Liver (tissue), 3 donors: ENCODE measurements around the gene ZNF639.

Experiments used
- CTCF ChIP-seq: fragments of 150-350 bp; IDR thresholded peaks from 2 replicates; pipeline ENCODE4 v1.5.1; 2017; ENCODE audit warnings: improper control_type of control experiment, low read depth, low read length; ENCODE audit not compliant: missing input control
- EGR1 ChIP-seq, 2 donors: IDR thresholded peaks; 2 replicates each; pipeline ENCODE4 v1.6.1; 2016 to 2018; ENCODE audit warnings: antibody characterized with exemption in 2 of 2, low read depth in 2 of 2
- FOXA1 ChIP-seq: IDR thresholded peaks from 2 replicates; pipeline ENCODE4 v1.6.1; 2016; ENCODE audit warnings: antibody characterized with exemption
- GABPA ChIP-seq, 2 donors: IDR thresholded peaks in 1 of 2; conservative IDR thresholded peaks in 1 of 2; 2 replicates each; pipeline ENCODE4 v1.6.1; 2016; ENCODE audit warnings: antibody characterized with exemption in 2 of 2, mild to moderate bottlenecking in 1 of 2, moderate library complexity in 1 of 2
- HNF4G ChIP-seq: IDR thresholded peaks from 2 replicates; pipeline ENCODE4 v1.6.1; 2016; ENCODE audit warnings: antibody characterized with exemption
- JUND ChIP-seq, 2 donors: IDR thresholded peaks; 2 replicates each; pipeline ENCODE4 v1.6.1; 2016; ENCODE audit warnings: antibody characterized with exemption in 2 of 2
- REST ChIP-seq: IDR thresholded peaks from 2 replicates; pipeline ENCODE4 v1.6.1; 2016; ENCODE audit warnings: antibody characterized with exemption, mild to moderate bottlenecking
- SP1 ChIP-seq: IDR thresholded peaks from 2 replicates; pipeline ENCODE4 v1.6.1; 2018; ENCODE audit warnings: antibody characterized with exemption, mild to moderate bottlenecking
- TAF1 ChIP-seq: conservative IDR thresholded peaks from 2 replicates; pipeline ENCODE4 v1.6.1; 2016; ENCODE audit warnings: antibody characterized with exemption, mild to moderate bottlenecking
- YY1 ChIP-seq: IDR thresholded peaks from 2 replicates; pipeline ENCODE4 v1.6.1; 2016; ENCODE audit warnings: antibody characterized with exemption, mild to moderate bottlenecking
- TF ChIP-seq, protein P1 (sequence below): IDR thresholded peaks from 2 replicates; pipeline ENCODE4 v1.6.1; 2016; ENCODE audit warnings: antibody characterized with exemption
- TF ChIP-seq, protein P2 (sequence below): IDR thresholded peaks from 2 replicates; pipeline ENCODE4 v1.6.1; 2016; ENCODE audit warnings: antibody characterized with exemption
- TF ChIP-seq, protein P3 (sequence below): IDR thresholded peaks from 2 replicates; pipeline ENCODE4 v1.6.1; 2016; ENCODE audit warnings: antibody characterized with exemption
- donor health status: healthy.
- donor health status: healthy.

DNA sequence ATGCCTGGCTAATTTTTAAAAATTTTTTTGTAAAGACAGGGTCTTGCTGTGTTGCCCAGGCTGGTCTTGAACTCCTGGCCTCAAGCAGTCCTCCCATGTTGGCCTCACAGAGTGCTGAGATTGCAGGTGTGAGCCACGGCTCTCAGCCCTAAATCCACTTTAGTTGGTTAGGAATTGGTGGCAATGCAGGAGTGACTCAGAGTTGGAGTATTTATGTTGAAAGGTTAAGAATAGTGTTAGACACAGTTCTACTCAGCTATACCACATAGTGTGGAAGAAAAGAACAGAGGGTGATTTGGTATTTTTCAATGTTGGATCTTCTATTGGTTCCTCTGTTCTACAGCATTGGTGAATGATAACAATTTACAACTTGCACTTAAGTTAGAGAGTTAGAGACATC lies 7.6 kb downstream of the ZNF639 start:
- TF ChIP-seq JUND (IDR thresholded peaks at IDR 0.05) (no peak), CTCF (no peak), GABPA (IDR thresholded peaks at IDR 0.05 in 1 of 2, conservative IDR thresholded peaks at IDR 0.05 in 1 of 2) (no peak), EGR1 (IDR thresholded peaks at IDR 0.05; ENCODE audit: low read depth in 2 of 2) (no peak), YY1 (no peak), REST (no peak), TAF1 (no peak), SP1 (no peak), HNF4G (no peak), FOXA1 (no peak)
- TF ChIP-seq, protein P1, sequence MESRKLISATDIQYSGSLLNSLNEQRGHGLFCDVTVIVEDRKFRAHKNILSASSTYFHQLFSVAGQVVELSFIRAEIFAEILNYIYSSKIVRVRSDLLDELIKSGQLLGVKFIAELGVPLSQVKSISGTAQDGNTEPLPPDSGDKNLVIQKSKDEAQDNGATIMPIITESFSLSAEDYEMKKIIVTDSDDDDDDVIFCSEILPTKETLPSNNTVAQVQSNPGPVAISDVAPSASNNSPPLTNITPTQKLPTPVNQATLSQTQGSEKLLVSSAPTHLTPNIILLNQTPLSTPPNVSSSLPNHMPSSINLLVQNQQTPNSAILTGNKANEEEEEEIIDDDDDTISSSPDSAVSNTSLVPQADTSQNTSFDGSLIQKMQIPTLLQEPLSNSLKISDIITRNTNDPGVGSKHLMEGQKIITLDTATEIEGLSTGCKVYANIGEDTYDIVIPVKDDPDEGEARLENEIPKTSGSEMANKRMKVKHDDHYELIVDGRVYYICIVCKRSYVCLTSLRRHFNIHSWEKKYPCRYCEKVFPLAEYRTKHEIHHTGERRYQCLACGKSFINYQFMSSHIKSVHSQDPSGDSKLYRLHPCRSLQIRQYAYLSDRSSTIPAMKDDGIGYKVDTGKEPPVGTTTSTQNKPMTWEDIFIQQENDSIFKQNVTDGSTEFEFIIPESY, result no peak
- TF ChIP-seq, protein P2, sequence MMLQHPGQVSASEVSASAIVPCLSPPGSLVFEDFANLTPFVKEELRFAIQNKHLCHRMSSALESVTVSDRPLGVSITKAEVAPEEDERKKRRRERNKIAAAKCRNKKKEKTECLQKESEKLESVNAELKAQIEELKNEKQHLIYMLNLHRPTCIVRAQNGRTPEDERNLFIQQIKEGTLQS, result no peak
- TF ChIP-seq, protein P3, sequence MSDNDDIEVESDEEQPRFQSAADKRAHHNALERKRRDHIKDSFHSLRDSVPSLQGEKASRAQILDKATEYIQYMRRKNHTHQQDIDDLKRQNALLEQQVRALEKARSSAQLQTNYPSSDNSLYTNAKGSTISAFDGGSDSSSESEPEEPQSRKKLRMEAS, result no peak
